B cell (primary cell): ENCODE data around the gene FOSB. TPM values are rescaled to one million over a fixed set of nuclear protein-coding genes. Genes with fewer than 3 reads are reported as not detected.

Experiments used
- ATAC-seq: fragments of 200-7000 bp; cut with Tn5 transposase; one replicate; pipeline ENCODE4 v1.10.0; 2021; ENCODE audit warnings: low read depth, mild to moderate bottlenecking, moderate number of reproducible peaks, moderate library complexity
- CTCF ChIA-PET: fragments of 350-600 bp; sonication (Branson Sonifier 250); formaldehyde crosslinking; loops from one replicate; lab custom pipeline; 2021; ENCODE audit warnings: antibody characterized with exemption, inconsistent platforms; lab: Charles Lee
- POLR2A ChIA-PET: fragments of 350-600 bp; sonication (Branson Sonifier 250); formaldehyde crosslinking; loops from one replicate; lab custom pipeline; 2021; ENCODE audit warnings: antibody characterized with exemption; lab: Charles Lee
- DNase-seq: peaks from one replicate; pipeline ENCODE4 v3.0.0; 2013
- H2AFZ ChIP-seq: 2 replicates; pipeline ENCODE4 v1.6.1; 2012; ENCODE audit warnings: mild to moderate bottlenecking, low read depth, low read length; ENCODE audit not compliant: insufficient read depth, poor library complexity, severe bottlenecking
- H3K27ac ChIP-seq, 2 donors: 1 replicate in 1 of 2; 2 replicates in 1 of 2; pipeline ENCODE4 v1.5.1; 2012 to 2013; ENCODE audit warnings: low read length in 2 of 2, mild to moderate bottlenecking in 2 of 2, moderate library complexity in 1 of 2
- H3K27me3 ChIP-seq, 4 experiments: fragments of 200-600 bp in 1 of 4; sonication (generic) in 1 of 4; replicated peaks in 1 of 4; 1 replicate in 2 of 4; 2 replicates in 2 of 4; pipeline versions ENCODE4 v1.6.1 to v1.7.0; 2013 to 2016; ENCODE audit warnings: low read length in 3 of 4, mild to moderate bottlenecking in 2 of 4, mixed read lengths in 1 of 4, moderate library complexity in 1 of 4; ENCODE audit not compliant: insufficient read depth in 4 of 4, control insufficient read depth in 3 of 4; ENCODE audit errors: control extremely low read depth in 1 of 4
- H3K36me3 ChIP-seq, 2 experiments: replicated peaks in 1 of 2; 1 replicate in 1 of 2; 2 replicates in 1 of 2; pipeline versions ENCODE4 v1.6.1 to v1.7.1; 2013; ENCODE audit warnings: low read length in 1 of 2; ENCODE audit not compliant: insufficient read depth in 2 of 2, control insufficient read depth in 1 of 2; ENCODE audit errors: control extremely low read depth in 1 of 2, extremely low read depth in 1 of 2
- H3K4me1 ChIP-seq, 2 donors: fragments of 200-600 bp in 1 of 2; sonication (generic) in 1 of 2; 1 replicate in 1 of 2; 2 replicates in 1 of 2; pipeline versions ENCODE4 v1.5.1 to v1.6.1; 2013 to 2017; ENCODE audit warnings: low read length in 2 of 2; ENCODE audit not compliant: control insufficient read depth in 2 of 2, insufficient read depth in 2 of 2
- H3K4me2 ChIP-seq: replicated peaks from 2 replicates; pipeline ENCODE3; 2012; ENCODE audit warnings: mild to moderate bottlenecking, low read depth, low read length; ENCODE audit not compliant: poor library complexity, severe bottlenecking
- H3K4me3 ChIP-seq, 5 experiments: fragments of 200-600 bp in 1 of 5; sonication (generic) in 1 of 5; 1 replicate in 3 of 5; 2 replicates in 2 of 5; pipeline versions ENCODE4 v1.5.1 to v1.7.0; 2011 to 2016; ENCODE audit warnings: low read length in 4 of 5, mild to moderate bottlenecking in 4 of 5, low read depth in 2 of 5, control low read depth in 1 of 5, moderate library complexity in 1 of 5; ENCODE audit not compliant: insufficient read depth in 1 of 5; ENCODE audit errors: control extremely low read depth in 1 of 5, extremely low read depth in 1 of 5
- H3K79me2 ChIP-seq: fragments of 200-600 bp; sonication (generic); one replicate; pipeline ENCODE4 v1.6.0; 2016; ENCODE audit warnings: low read length; ENCODE audit not compliant: control insufficient read depth, insufficient read depth
- H3K9ac ChIP-seq: fragments of 200-600 bp; sonication (generic); 2 replicates; pipeline ENCODE4 v1.6.1; 2017; ENCODE audit warnings: mild to moderate bottlenecking, low read length, moderate library complexity
- H3K9me3 ChIP-seq, 3 donors: one replicate each; pipeline versions ENCODE4 v1.6.1 to v1.7.1; 2013; ENCODE audit warnings: low read length in 2 of 3; ENCODE audit not compliant: control insufficient read depth in 2 of 3, insufficient read depth in 1 of 3; ENCODE audit errors: control extremely low read depth in 1 of 3
- H4K20me1 ChIP-seq: 2 replicates; pipeline ENCODE4 v1.6.0; 2012; ENCODE audit warnings: mild to moderate bottlenecking, low read length; ENCODE audit not compliant: insufficient read depth, control insufficient read depth, poor library complexity, severe bottlenecking
- H3K27ac Mint-ChIP-seq: one replicate; pipeline ENCODE4 v1.8.0; 2021; ENCODE audit warnings: mixed read lengths
- H3K27me3 Mint-ChIP-seq: one replicate; pipeline ENCODE4 v1.8.0; 2021; ENCODE audit warnings: mixed read lengths
- H3K4me1 Mint-ChIP-seq: one replicate; pipeline ENCODE4 v1.8.0; 2021; ENCODE audit warnings: mixed read lengths
- H3K4me3 Mint-ChIP-seq: one replicate; pipeline ENCODE4 v1.8.0; 2021; ENCODE audit warnings: mixed read lengths
- H3K9me3 Mint-ChIP-seq: one replicate; pipeline ENCODE4 v1.8.0; 2022; ENCODE audit warnings: mixed read lengths; ENCODE audit not compliant: insufficient read depth
- EZH2 ChIP-seq: IDR thresholded peaks from 2 replicates; pipeline ENCODE4 v1.6.1; 2012; ENCODE audit warnings: borderline replicate concordance, low read depth, mild to moderate bottlenecking, moderate library complexity, low read length; ENCODE audit not compliant: insufficient read depth, poor library complexity, severe bottlenecking
- WGBS: methylation state at CpG from one replicate; pipeline ENCODE4 v1.1.5; 2013; ENCODE audit warnings: missing lambda C conversion rate; ENCODE audit not compliant: insufficient coverage; 5-methylcytosine and 5-hydroxymethylcytosine counted together
- intact Hi-C: fragments of 100-400 bp; cut with micrococcal nuclease; formaldehyde crosslinking; loops from one replicate; pipeline ENCODE4 v1.10.0; 2022
- polyA plus RNA-seq: library from polyadenylated mRNA; depleted of rRNA; stranded (reverse); fragments of >200 nt; gene quantifications from 2 replicates; pipeline ENCODE4 v1.2.3, GENCODE V29; 2012
- total RNA-seq, 2 donors: library from RNA; stranded (reverse); fragments of 120-200 nt in 1 of 2; gene quantifications; 1 replicate in 1 of 2; 2 replicates in 1 of 2; pipeline versions ENCODE4 v1.2.3 to v1.2.4, GENCODE V29; 2013 to 2022
- TF ChIP-seq, protein P1 (sequence below): fragments of 200-600 bp; IDR thresholded peaks from one replicate; pipeline ENCODE4 v1.8.0; 2022; ENCODE audit warnings: antibody characterized with exemption, mild to moderate bottlenecking

The FOSB gene
- total and polyA plus RNA-seq, 2 donors (not counting 1 experiment from before 2014, with no cell fraction given), result 39.6 to 2,860 TPM

DNA sequence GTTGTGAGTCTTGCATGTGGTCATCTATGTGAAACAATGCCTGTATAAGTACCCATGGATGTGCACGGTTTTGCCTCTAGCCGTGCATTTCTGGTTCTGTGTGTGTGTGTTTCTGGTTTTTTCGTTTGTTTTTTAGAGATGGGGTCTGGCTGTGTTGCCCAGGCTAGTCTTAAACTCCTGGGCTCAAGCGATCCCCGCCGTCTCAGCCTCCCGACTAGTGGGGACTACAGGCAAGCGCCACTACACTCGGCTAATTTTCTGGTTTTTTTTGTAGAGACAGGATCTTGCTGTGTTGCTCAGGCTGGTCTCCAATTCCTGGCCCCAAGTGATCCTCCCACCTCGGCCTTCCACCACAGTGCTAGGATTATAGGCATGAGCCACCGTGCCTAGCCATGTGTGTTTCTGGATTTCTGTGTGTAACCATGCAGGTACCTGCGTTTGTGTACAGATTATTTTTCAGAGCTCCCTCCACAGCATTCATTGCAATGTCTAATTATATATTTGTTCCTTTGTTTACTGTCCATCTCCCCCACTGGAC is 15.9 kb upstream of the FOSB start:
- ChIA-PET CTCF (interaction anchor here (1.0 to 2.2 kb wide), 5 partner anchors 13 to 56 kb away, joined by 3 to 7 read pairs (median 5); partner anchors contain the start of gene FOSB), POLR2A (interaction anchor here (0.5 to 1.3 kb wide), 3 partner anchors 16 to 70 kb away, joined by 3 to 5 read pairs (median 4); partner anchors contain the start of gene FOSB)
- DNase-seq (no peak), ATAC-seq (no peak)
- H3K4me3 Mint-ChIP-seq, result peak overlapping the region; percentile 94
- peaks cover 59% of the 10 kb centered on the region for H3K4me1 Mint-ChIP-seq
- no peaks in the 10 kb centered on the region for H3K27me3 Mint-ChIP-seq
- Histone ChIP-seq H3K4me2 (peak overlapping the region; percentile 91), H2AFZ (no peak overlapping the region), H3K27me3 (no peaks in the 10 kb centered on the region), H3K4me1 (peaks cover 32 to 54% of the 10 kb centered on the region in 2 donors), H3K79me2 (peaks cover 7% of the 10 kb centered on the region), H3K27ac (peak overlapping the region; percentile 74 to 91), H3K4me3 (no peak overlapping the region), H4K20me1 (no peaks in the 10 kb centered on the region), H3K36me3 (no peaks in the 10 kb centered on the region), H3K9ac (no peak overlapping the region), H3K9me3 (peaks cover 0 to 9% (median 0%) of the 10 kb centered on the region in 3 donors)
- TF ChIP-seq EZH2, result no peak
- TF ChIP-seq, protein P1, sequence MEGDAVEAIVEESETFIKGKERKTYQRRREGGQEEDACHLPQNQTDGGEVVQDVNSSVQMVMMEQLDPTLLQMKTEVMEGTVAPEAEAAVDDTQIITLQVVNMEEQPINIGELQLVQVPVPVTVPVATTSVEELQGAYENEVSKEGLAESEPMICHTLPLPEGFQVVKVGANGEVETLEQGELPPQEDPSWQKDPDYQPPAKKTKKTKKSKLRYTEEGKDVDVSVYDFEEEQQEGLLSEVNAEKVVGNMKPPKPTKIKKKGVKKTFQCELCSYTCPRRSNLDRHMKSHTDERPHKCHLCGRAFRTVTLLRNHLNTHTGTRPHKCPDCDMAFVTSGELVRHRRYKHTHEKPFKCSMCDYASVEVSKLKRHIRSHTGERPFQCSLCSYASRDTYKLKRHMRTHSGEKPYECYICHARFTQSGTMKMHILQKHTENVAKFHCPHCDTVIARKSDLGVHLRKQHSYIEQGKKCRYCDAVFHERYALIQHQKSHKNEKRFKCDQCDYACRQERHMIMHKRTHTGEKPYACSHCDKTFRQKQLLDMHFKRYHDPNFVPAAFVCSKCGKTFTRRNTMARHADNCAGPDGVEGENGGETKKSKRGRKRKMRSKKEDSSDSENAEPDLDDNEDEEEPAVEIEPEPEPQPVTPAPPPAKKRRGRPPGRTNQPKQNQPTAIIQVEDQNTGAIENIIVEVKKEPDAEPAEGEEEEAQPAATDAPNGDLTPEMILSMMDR, result no peak
- intact Hi-C loops, result loop anchor here (1.0 kb wide), 1 partner anchor 15 kb away; the partner anchor contains the start of gene FOSB
- WGBS, result 87% methylated on average over 10 of the region's 12 CpGs
- H3K9me3 Mint-ChIP-seq, result no peaks in the 10 kb centered on the region
- H3K27ac Mint-ChIP-seq, result peak overlapping the region; percentile 87
